ENCODE measurements around the gene ASB3. TPM values are rescaled to one million over a fixed set of nuclear protein-coding genes. Genes with fewer than 3 reads are reported as not detected.

ASB3 gene
- total RNA-seq, 4 donors from 2014 or later = 4.9 to 18.9 (median 11.4) TPM

- TF ChIP-seq POLR2AphosphoS5 (IDR thresholded peaks at IDR 0.05) (no peak), POLR2A (IDR thresholded peaks at IDR 0.05) (no peak), CTCF (IDR thresholded peaks at IDR 0.05) (no peak), EP300 (IDR thresholded peaks at IDR 0.05; ENCODE audit: low read depth) (no peak)
- peaks cover 0 to 9% (median 0%) of the 10 kb centered on the region in 4 donors for H3K4me1 ChIP-seq
- no peaks in the 10 kb centered on the region for H3K9me3 ChIP-seq
- peaks cover 0 to 8% (median 0%) of the 10 kb centered on the region in 4 donors for H3K36me3 ChIP-seq
- no peak overlapping the region for H3K4me3 ChIP-seq
- in situ Hi-C loops (cut with MboI; ENCODE audit: low pct_ligation_motif_present in 1 of 4, low pct_unique_long_range_greater_than_20kb in 1 of 4, low sequenced_read_pairs in 3 of 4) (no loop called here), intact Hi-C loops (cut with DNase I; ENCODE audit: low total_unique reads) (no loop called here)
- H3K27ac ChIP-seq = no peak overlapping the region
- 94 to 95% methylated on average over 6 to 15 of the region's 15 CpGs for WGBS, 2 donors (ENCODE audit: low coverage in 1 of 2)
- H3K27me3 ChIP-seq = no peaks in the 10 kb centered on the region
- DNase-seq = no peak
Observed at GRCh38 chr2:53756644-53757043, 30.1 kb downstream of the ASB3 start.

- intact Hi-C loops (cut with DNase I; ENCODE audit: low total_unique reads) (no loop called here), in situ Hi-C loops (cut with MboI; ENCODE audit: low pct_ligation_motif_present in 1 of 4, low pct_unique_long_range_greater_than_20kb in 1 of 4, low sequenced_read_pairs in 3 of 4) (no loop called here)
- Histone ChIP-seq H3K4me3 (no peak overlapping the region), H3K27ac (no peak overlapping the region), H3K36me3 (peaks cover 0 to 8% (median 0%) of the 10 kb centered on the region in 4 donors), H3K4me1 (peaks cover 0 to 9% (median 0%) of the 10 kb centered on the region in 4 donors), H3K9me3 (no peaks in the 10 kb centered on the region), H3K27me3 (no peaks in the 10 kb centered on the region)
- DNase-seq = peak; percentile 54
- no peak for TF ChIP-seq POLR2AphosphoS5 (IDR thresholded peaks at IDR 0.05)
- TF ChIP-seq POLR2A (IDR thresholded peaks at IDR 0.05) = no peak
- TF ChIP-seq CTCF (IDR thresholded peaks at IDR 0.05) = no peak
- 61% methylated on average over 2 of the region's 2 CpGs for WGBS, 2 donors (ENCODE audit: low coverage in 1 of 2)
Observed at GRCh38 chr2:53755121-53755520, 31.6 kb downstream of the ASB3 start.

DNA sequence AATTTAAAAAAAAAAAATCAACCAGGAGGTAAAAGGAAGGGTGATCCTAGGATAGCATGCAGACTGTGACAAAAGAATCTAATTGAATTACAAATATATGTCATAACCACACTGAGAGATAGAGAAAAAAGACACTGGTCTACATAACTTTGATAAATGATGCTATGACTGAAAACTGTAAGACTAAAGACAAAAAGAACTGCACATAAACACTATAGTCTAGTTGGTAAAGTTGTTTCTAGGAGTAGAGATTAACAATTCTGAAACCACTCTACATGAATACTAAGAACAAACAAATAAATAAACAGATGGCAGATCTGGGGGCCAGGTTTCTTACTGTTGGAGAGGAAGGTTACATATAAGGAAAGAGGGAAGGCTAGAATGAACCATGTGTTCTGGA is 33.7 kb downstream of the ASB3 start:
- Histone ChIP-seq H3K9me3 (no peaks in the 10 kb centered on the region), H3K36me3 (peaks cover 0 to 13% (median 0%) of the 10 kb centered on the region in 4 donors), H3K4me1 (peaks cover 0 to 9% (median 0%) of the 10 kb centered on the region in 4 donors), H3K4me3 (no peak overlapping the region), H3K27ac (no peak overlapping the region), H3K27me3 (no peaks in the 10 kb centered on the region)
- TF ChIP-seq POLR2AphosphoS5 (IDR thresholded peaks at IDR 0.05) = no peak
- TF ChIP-seq POLR2A (IDR thresholded peaks at IDR 0.05) = no peak
- intact Hi-C loops (cut with DNase I; ENCODE audit: low total_unique reads) (no loop called here), in situ Hi-C loops (cut with MboI; ENCODE audit: low pct_ligation_motif_present in 1 of 4, low pct_unique_long_range_greater_than_20kb in 1 of 4, low sequenced_read_pairs in 3 of 4) (no loop called here)
- no peak for DNase-seq

GRCh38 chr2:53752385-53752784 is 34.4 kb downstream of the ASB3 start:
- Histone ChIP-seq H3K4me3 (no peak overlapping the region), H3K4me1 (peaks cover 0 to 9% (median 0%) of the 10 kb centered on the region in 4 donors), H3K36me3 (peaks cover 0 to 13% (median 0%) of the 10 kb centered on the region in 4 donors), H3K27me3 (no peaks in the 10 kb centered on the region), H3K27ac (no peak overlapping the region), H3K9me3 (no peaks in the 10 kb centered on the region)
- no peak for DNase-seq
- WGBS, 2 donors (ENCODE audit: low coverage in 1 of 2) = 90 to 92% methylated on average over 2 to 4 of the region's 4 CpGs
- intact Hi-C loops (cut with DNase I; ENCODE audit: low total_unique reads) (no loop called here), in situ Hi-C loops (cut with MboI; ENCODE audit: low pct_ligation_motif_present in 1 of 4, low pct_unique_long_range_greater_than_20kb in 1 of 4, low sequenced_read_pairs in 3 of 4) (no loop called here)
- TF ChIP-seq CTCF (IDR thresholded peaks at IDR 0.05) = no peak
- TF ChIP-seq POLR2AphosphoS5 (IDR thresholded peaks at IDR 0.05) = no peak

- Histone ChIP-seq H3K27me3 (no peaks in the 10 kb centered on the region), H3K4me1 (peaks cover 0 to 9% (median 0%) of the 10 kb centered on the region in 4 donors), H3K36me3 (peaks cover 0 to 15% (median 0%) of the 10 kb centered on the region in 4 donors), H3K4me3 (no peak overlapping the region), H3K9me3 (no peaks in the 10 kb centered on the region), H3K27ac (no peak overlapping the region)
- in situ Hi-C loops (cut with MboI; ENCODE audit: low pct_ligation_motif_present in 1 of 4, low pct_unique_long_range_greater_than_20kb in 1 of 4, low sequenced_read_pairs in 3 of 4) (no loop called here), intact Hi-C loops (cut with DNase I; ENCODE audit: low total_unique reads) (no loop called here)
- no peak for DNase-seq
- WGBS, 2 donors (ENCODE audit: low coverage in 1 of 2) = 69 to 70% methylated on average over 1 of the region's 1 CpG
- no peak for TF ChIP-seq CTCF (IDR thresholded peaks at IDR 0.05)
- TF ChIP-seq POLR2A (IDR thresholded peaks at IDR 0.05) = no peak
- no peak for TF ChIP-seq POLR2AphosphoS5 (IDR thresholded peaks at IDR 0.05)
- TF ChIP-seq EP300 (IDR thresholded peaks at IDR 0.05; ENCODE audit: low read depth) = no peak
Observed at GRCh38 chr2:53751728-53752127, 35.0 kb downstream of the ASB3 start.

All from transverse colon (tissue), 4 donors.